HL-60 (cell line): ENCODE measurements around the gene CDH23.

Source experiments
- DNase-seq, 2 experiments: peaks; one replicate each; pipeline ENCODE4 v3.0.0-alpha.2; 2010 to 2020; ENCODE audit warnings: low read depth in 1 of 2, low spot score in 1 of 2
- H3K27ac ChIP-seq: fragments of 250-450 bp; sonication (Bioruptor Pico); replicated peaks from 2 replicates; pipeline ENCODE4 v1.5.1; 2020; ENCODE audit warnings: mild to moderate bottlenecking, moderate library complexity
- H3K27me3 ChIP-seq: fragments of 250-450 bp; sonication (Bioruptor Pico); 2 replicates; pipeline ENCODE4 v1.5.1; 2021; ENCODE audit warnings: mild to moderate bottlenecking, moderate library complexity; ENCODE audit not compliant: insufficient read depth, poor library complexity, severe bottlenecking
- H3K4me3 ChIP-seq: replicated peaks from 2 replicates; pipeline ENCODE4 v1.5.1; 2011; ENCODE audit warnings: mild to moderate bottlenecking, control low read depth, low read length; ENCODE audit not compliant: insufficient read depth
- GABPA ChIP-seq: IDR thresholded peaks from 2 replicates; pipeline ENCODE4 v1.6.1; 2012; ENCODE audit warnings: low read depth
- POLR2AphosphoS5 ChIP-seq: IDR thresholded peaks from 2 replicates; pipeline ENCODE4 v1.6.1; 2012; ENCODE audit warnings: low read depth
- SPI1 ChIP-seq: IDR thresholded peaks from 2 replicates; pipeline ENCODE4 v1.6.1; 2012; ENCODE audit warnings: low read depth, mild to moderate bottlenecking, borderline replicate concordance
- TF ChIP-seq, protein P1 (sequence below): IDR thresholded peaks from 2 replicates; pipeline ENCODE4 v1.6.1; 2012; ENCODE audit warnings: low read depth; ENCODE audit not compliant: insufficient replicate concordance
- TF ChIP-seq, protein P2 (sequence below): IDR thresholded peaks from one replicate; pipeline ENCODE4 v1.5.1; 2011; ENCODE audit warnings: low read length, control low read depth, inconsistent platforms; ENCODE audit not compliant: insufficient read depth

CDH23 gene

DNA sequence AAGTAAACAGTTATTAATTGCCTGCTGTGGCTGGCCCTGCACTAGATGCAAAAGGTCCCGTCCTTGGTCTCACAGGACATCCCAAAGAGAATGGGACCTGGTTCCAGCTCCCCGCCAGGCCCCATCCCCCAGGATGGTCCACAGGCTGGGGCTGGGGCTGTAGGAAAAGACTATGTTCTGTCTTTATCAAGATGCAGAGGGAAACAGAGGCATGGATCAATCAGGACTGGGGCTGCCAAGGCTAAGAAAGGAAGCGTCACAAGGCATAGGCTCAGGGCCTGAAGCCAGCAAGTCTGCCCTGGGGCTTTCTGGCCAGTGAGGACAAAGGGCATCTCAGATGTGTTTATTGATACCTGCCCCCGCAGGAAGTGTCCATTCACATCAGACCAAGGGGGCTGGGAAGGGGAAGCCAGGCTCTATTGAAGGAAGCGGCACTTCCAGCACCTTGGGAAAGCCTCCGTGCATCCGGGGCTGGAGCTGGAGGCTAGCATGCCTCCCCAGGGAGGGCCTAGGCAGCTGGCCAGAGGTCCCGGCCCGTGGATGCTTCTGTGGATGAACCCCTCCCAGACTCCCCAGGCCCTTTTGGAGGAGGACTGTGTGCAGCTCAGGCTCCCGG, 370.8 kb downstream of the CDH23 start:
- H3K4me3 ChIP-seq = no peak overlapping the region
- peak in 1 of 2 experiments; percentile 8 for DNase-seq
- H3K27me3 ChIP-seq = no peaks in the 10 kb centered on the region
- TF ChIP-seq SPI1 = no peak
- TF ChIP-seq GABPA = no peak
- TF ChIP-seq POLR2AphosphoS5 = no peak
- TF ChIP-seq, protein P1, sequence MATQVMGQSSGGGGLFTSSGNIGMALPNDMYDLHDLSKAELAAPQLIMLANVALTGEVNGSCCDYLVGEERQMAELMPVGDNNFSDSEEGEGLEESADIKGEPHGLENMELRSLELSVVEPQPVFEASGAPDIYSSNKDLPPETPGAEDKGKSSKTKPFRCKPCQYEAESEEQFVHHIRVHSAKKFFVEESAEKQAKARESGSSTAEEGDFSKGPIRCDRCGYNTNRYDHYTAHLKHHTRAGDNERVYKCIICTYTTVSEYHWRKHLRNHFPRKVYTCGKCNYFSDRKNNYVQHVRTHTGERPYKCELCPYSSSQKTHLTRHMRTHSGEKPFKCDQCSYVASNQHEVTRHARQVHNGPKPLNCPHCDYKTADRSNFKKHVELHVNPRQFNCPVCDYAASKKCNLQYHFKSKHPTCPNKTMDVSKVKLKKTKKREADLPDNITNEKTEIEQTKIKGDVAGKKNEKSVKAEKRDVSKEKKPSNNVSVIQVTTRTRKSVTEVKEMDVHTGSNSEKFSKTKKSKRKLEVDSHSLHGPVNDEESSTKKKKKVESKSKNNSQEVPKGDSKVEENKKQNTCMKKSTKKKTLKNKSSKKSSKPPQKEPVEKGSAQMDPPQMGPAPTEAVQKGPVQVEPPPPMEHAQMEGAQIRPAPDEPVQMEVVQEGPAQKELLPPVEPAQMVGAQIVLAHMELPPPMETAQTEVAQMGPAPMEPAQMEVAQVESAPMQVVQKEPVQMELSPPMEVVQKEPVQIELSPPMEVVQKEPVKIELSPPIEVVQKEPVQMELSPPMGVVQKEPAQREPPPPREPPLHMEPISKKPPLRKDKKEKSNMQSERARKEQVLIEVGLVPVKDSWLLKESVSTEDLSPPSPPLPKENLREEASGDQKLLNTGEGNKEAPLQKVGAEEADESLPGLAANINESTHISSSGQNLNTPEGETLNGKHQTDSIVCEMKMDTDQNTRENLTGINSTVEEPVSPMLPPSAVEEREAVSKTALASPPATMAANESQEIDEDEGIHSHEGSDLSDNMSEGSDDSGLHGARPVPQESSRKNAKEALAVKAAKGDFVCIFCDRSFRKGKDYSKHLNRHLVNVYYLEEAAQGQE = no peak
- TF ChIP-seq, protein P2, sequence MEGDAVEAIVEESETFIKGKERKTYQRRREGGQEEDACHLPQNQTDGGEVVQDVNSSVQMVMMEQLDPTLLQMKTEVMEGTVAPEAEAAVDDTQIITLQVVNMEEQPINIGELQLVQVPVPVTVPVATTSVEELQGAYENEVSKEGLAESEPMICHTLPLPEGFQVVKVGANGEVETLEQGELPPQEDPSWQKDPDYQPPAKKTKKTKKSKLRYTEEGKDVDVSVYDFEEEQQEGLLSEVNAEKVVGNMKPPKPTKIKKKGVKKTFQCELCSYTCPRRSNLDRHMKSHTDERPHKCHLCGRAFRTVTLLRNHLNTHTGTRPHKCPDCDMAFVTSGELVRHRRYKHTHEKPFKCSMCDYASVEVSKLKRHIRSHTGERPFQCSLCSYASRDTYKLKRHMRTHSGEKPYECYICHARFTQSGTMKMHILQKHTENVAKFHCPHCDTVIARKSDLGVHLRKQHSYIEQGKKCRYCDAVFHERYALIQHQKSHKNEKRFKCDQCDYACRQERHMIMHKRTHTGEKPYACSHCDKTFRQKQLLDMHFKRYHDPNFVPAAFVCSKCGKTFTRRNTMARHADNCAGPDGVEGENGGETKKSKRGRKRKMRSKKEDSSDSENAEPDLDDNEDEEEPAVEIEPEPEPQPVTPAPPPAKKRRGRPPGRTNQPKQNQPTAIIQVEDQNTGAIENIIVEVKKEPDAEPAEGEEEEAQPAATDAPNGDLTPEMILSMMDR = no peak
- no peak overlapping the region for H3K27ac ChIP-seq

DNA sequence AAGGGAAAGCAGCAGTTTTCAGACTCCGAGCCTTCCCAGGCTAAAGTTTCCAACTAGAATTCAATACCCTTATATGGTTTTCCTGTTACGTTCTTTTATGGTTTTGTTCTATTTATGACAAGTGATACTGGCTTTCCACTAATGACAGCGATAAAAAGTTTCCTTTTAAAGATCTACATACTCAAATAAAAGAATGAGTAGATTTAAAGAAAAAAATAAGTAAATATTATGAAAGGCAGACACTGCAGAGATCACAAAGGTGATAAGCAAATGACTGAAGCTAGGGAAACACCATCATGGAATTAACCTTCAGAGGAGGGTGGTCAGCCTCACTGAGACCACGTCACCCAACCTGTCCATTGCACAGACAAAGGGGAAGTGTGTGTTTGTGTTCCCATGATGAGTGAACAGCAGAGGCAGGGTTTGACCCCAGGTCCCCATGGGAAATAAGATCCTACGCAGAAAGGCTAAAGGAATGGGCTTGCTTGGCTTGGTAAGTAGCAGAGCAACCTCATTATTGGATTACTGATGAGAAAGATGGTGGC, 372.6 kb downstream of the CDH23 start:
- TF ChIP-seq, protein P1 = no peak
- TF ChIP-seq SPI1 = peak; percentile 46; the same call in 1 of the 2 replicates
- TF ChIP-seq, protein P2 = no peak
- Histone ChIP-seq H3K27ac (peak overlapping the region; percentile 91; the same call in 1 of the 2 replicates), H3K4me3 (peak overlapping the region; percentile 81), H3K27me3 (no peaks in the 10 kb centered on the region)
- peak in 1 of 2 experiments; percentile 26 for DNase-seq

DNA sequence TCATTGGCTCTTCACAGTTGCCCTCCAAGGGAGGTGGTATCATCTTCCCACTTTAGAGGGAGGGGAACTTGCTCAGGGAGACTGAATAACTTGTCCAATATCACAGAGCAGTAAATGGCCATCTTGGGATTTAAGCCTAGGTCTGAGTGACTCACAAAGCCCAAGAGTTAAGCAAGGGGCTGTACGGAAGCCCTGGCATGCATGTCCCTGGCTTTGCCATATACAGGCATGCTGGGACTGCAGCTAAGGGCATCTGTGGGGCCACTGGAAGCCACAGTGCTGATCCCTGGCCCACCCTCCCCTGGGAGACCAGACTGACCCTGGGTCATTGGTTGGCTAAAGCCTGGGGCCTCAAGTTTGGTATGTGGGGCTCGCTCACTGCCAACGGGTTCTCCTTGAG, 373.5 kb downstream of the CDH23 start:
- Histone ChIP-seq H3K4me3 (peak overlapping the region; percentile 81), H3K27me3 (no peaks in the 10 kb centered on the region), H3K27ac (peak overlapping the region; percentile 91)
- TF ChIP-seq SPI1 = no peak
- no peak for TF ChIP-seq POLR2AphosphoS5
- peak; percentile 40 to 46 for DNase-seq

DNA sequence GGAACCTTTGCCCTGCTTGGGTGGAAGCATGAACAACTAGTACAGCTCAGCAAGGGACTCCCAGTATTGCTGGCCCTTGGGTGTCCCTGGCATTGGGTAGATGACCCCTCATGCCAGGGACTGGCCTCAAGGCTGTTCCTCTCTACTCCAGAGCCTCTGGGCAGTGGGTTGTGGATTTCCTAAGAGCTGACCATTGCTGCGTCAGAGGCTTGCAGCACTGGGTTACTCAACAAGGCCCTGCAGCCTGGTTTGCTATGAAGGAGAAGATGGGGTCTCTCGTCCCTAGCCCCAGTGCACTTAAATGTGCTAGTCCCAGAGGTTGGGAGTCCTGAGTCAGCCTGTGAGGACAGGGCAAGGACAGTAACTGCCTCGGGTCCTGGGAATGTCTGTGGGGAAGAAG, 374.1 kb downstream of the CDH23 start:
- Histone ChIP-seq H3K4me3 (peak overlapping the region; percentile 81), H3K27me3 (no peaks in the 10 kb centered on the region), H3K27ac (peak overlapping the region; percentile 91)
- TF ChIP-seq, protein P1 = no peak
- TF ChIP-seq GABPA = no peak
- TF ChIP-seq, protein P2 = no peak
- no peak for TF ChIP-seq POLR2AphosphoS5
- no peak for TF ChIP-seq SPI1
- peak; percentile 37 to 52 for DNase-seq
